Stimulated activated CD8-positive, alpha-beta memory T cell treated with anti-CD3 and anti-CD28 coated beads, Interleukin-12 subunit alpha, Interleukin-12 subunit beta, amount 100 ng/mL, for 24 hours (primary cell): ENCODE measurements around the gene GLTP.
"Not testable (repeated sequence)": the region's sequence is repeated elsewhere in the genome, so short reads cannot be mapped to it uniquely, and the experiment has no call there.

Experiments used
- DNase-seq: peaks from one replicate; pipeline ENCODE4 v3.0.0-alpha.2; 2020; ENCODE audit errors: extremely low read depth

The GLTP gene

GRCh38 chr12:109902891-109903418, 22.6 kb upstream of the GLTP start:
- no peak for DNase-seq

- DNase-seq, result no peak
Observed at GRCh38 chr12:109900752-109901580, 20.6 kb upstream of the GLTP start.

GRCh38 chr12:109899783-109900751, 19.7 kb upstream of the GLTP start, which contains the start of gene TCHP:
TSS of gene TCHP (plus strand) at chr12:109900274. CDS start at chr12:109903027, 2,753 bp downstream.
- DNase-seq, result peak; percentile 24

- not testable (repeated sequence) for DNase-seq
Observed at GRCh38 chr12:109899345-109899744, 19.0 kb upstream of the GLTP start.

GRCh38 chr12:109897029-109897428, 16.7 kb upstream of the GLTP start:
- DNase-seq, result no peak

- no peak for DNase-seq
Observed at GRCh38 chr12:109896188-109896587, 15.8 kb upstream of the GLTP start.

- DNase-seq, result no peak
Observed at GRCh38 chr12:109894939-109895338, 14.6 kb upstream of the GLTP start.

GRCh38 chr12:109893261-109893995, 13.1 kb upstream of the GLTP start:
- DNase-seq, result no peak

GRCh38 chr12:109892748-109893147, 12.4 kb upstream of the GLTP start:
- DNase-seq, result no peak

- DNase-seq, result no peak
Observed at GRCh38 chr12:109892165-109892715, 11.9 kb upstream of the GLTP start.

GRCh38 chr12:109891731-109892130, 11.4 kb upstream of the GLTP start:
- not testable (repeated sequence) for DNase-seq

GRCh38 chr12:109890620-109891170, 10.4 kb upstream of the GLTP start:
- DNase-seq, result no peak

- DNase-seq, result no peak
Observed at GRCh38 chr12:109888179-109889020, 8.1 kb upstream of the GLTP start.

- DNase-seq, result no peak
Observed at GRCh38 chr12:109885616-109886015, 5.3 kb upstream of the GLTP start.

GRCh38 chr12:109883461-109883860, 3.1 kb upstream of the GLTP start:
- DNase-seq, result no peak

- DNase-seq, result no peak
Observed at GRCh38 chr12:109881752-109882151, 1.4 kb upstream of the GLTP start.

GRCh38 chr12:109880938-109881337, 597 bp upstream of the GLTP start:
- DNase-seq, result no peak

- DNase-seq, result no peak
Observed at GRCh38 chr12:109879351-109880042, 844 bp downstream of the GLTP start.

GRCh38 chr12:109878749-109879148, 1.6 kb downstream of the GLTP start:
- no peak for DNase-seq
